Common myeloid progenitor, CD34-positive (primary cell): Measurements from ENCODE around the gene TRIM66.

Source experiments
- CTCF ChIA-PET: fragments of 350-600 bp; sonication (Branson Sonifier 250); formaldehyde crosslinking; loops from one replicate; lab custom pipeline; 2021; ENCODE audit warnings: antibody characterized with exemption; lab: Charles Lee
- POLR2A ChIA-PET: fragments of 350-600 bp; sonication (Branson Sonifier 250); formaldehyde crosslinking; loops from one replicate; lab custom pipeline; 2021; ENCODE audit warnings: antibody characterized with exemption; lab: Charles Lee
- DNase-seq, 3 donors: peaks; one replicate each; pipeline versions ENCODE4 v3.0.0 to v3.0.0-alpha.2; 2013
- H3K27ac ChIP-seq, 2 experiments: 1 replicate in 1 of 2; 2 replicates in 1 of 2; pipeline ENCODE4 v1.7.0; 2013; ENCODE audit warnings: inconsistent platforms in 2 of 2, low read length in 2 of 2, mild to moderate bottlenecking in 2 of 2, low read depth in 1 of 2, moderate library complexity in 1 of 2; ENCODE audit not compliant: severe bottlenecking in 2 of 2, insufficient read depth in 1 of 2, poor library complexity in 1 of 2
- H3K27me3 ChIP-seq, 5 experiments: replicated peaks in 2 of 5; 1 replicate in 3 of 5; 2 replicates in 2 of 5; pipeline versions ENCODE4 v1.6.1 to v1.7.0; 2013; ENCODE audit warnings: low read length in 4 of 5, mild to moderate bottlenecking in 2 of 5, moderate library complexity in 2 of 5, inconsistent platforms in 1 of 5; ENCODE audit not compliant: insufficient read depth in 5 of 5, control insufficient read depth in 4 of 5
- H3K36me3 ChIP-seq, 4 experiments: 1 replicate in 2 of 4; 2 replicates in 2 of 4; pipeline versions ENCODE4 v1.6.1 to v1.7.0; 2013; ENCODE audit warnings: low read length in 3 of 4, control low read depth in 1 of 4, mild to moderate bottlenecking in 1 of 4; ENCODE audit not compliant: control insufficient read depth in 4 of 4, insufficient read depth in 4 of 4
- H3K4me1 ChIP-seq, 4 experiments: 1 replicate in 3 of 4; 2 replicates in 1 of 4; pipeline versions ENCODE4 v1.6.1 to v1.7.1; 2013; ENCODE audit warnings: low read length in 3 of 4, mild to moderate bottlenecking in 3 of 4, control low read depth in 1 of 4, inconsistent platforms in 1 of 4, moderate library complexity in 1 of 4; ENCODE audit not compliant: control insufficient read depth in 4 of 4, insufficient read depth in 4 of 4; ENCODE audit errors: control extremely low read depth in 1 of 4
- H3K4me3 ChIP-seq, 7 experiments: 1 replicate in 4 of 7; 2 replicates in 3 of 7; pipeline versions ENCODE4 v1.5.1 to v1.7.0; 2013; ENCODE audit warnings: mild to moderate bottlenecking in 7 of 7, low read length in 6 of 7, moderate library complexity in 6 of 7, inconsistent platforms in 2 of 7, low read depth in 2 of 7, control low read depth in 1 of 7; ENCODE audit not compliant: insufficient read depth in 4 of 7, control insufficient read depth in 1 of 7; ENCODE audit errors: extremely low read depth in 1 of 7
- H3K9me3 ChIP-seq, 5 experiments: 1 replicate in 4 of 5; 2 replicates in 1 of 5; pipeline versions ENCODE4 v1.6.1 to v1.7.1; 2013; ENCODE audit warnings: low read length in 4 of 5, mild to moderate bottlenecking in 2 of 5, inconsistent platforms in 1 of 5, low read depth in 1 of 5, moderate library complexity in 1 of 5; ENCODE audit not compliant: control insufficient read depth in 4 of 5, insufficient read depth in 2 of 5; ENCODE audit errors: control extremely low read depth in 1 of 5
- WGBS: methylation state at CpG from one replicate; pipeline ENCODE4 v1.1.5; 2013; ENCODE audit not compliant: insufficient coverage; 5-methylcytosine and 5-hydroxymethylcytosine counted together

The TRIM66 gene

DNA sequence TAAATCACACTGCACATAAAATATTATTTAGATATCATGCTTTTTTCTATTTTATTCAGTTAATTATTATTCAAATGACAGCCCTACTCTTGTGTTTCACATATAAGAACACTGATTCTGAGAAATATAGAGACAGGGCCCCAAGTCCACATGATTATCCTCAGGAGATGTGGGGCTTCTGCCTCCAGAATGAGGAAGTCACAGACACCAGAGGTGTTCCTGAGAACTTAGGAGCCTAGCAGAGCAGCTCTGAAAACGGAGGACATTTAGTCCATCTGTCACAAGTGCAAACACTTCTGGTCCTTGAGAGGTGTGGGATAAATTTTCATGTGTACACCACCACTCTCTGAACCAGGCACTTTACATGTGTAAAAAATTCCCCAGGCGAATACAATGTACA is 26.2 kb downstream of the TRIM66 start:
- H3K4me3 ChIP-seq: no peak overlapping the region
- WGBS: 90% methylated on average over 2 of the region's 2 CpGs
- H3K9me3 ChIP-seq: no peaks in the 10 kb centered on the region
- peak in 1 of 3 donors; percentile 1 for DNase-seq
- H3K36me3 ChIP-seq: peaks cover 0 to 3% (median 0%) of the 10 kb centered on the region in 4 experiments
- H3K27me3 ChIP-seq: no peaks in the 10 kb centered on the region
- ChIA-PET POLR2A (no interaction called here), CTCF (interaction anchor here (1.0 kb wide), 1 partner anchor 18 kb away, joined by 3 read pairs; no protein-coding TSS in a partner anchor)
- no peak overlapping the region for H3K27ac ChIP-seq
- no peaks in the 10 kb centered on the region for H3K4me1 ChIP-seq

DNA sequence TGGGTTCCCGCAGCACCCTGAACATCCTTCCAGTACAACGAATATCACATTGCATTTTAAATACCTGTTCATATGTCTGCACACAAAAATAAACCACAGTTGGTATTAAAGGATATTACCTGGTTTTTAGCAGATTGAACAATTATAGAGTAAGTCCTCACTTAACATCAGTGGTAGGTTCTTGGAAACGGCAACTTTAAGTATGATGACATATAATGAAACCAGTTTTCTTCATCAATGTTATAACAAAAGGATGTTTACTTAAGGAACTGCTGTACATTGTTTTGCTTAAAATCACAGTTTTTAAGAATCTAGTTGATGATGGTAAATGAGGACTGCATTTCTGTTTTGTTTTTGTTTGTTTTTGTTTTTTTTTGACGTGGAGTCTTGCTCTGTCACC is 28.0 kb downstream of the TRIM66 start:
- CTCF ChIA-PET: no interaction called here

DNA sequence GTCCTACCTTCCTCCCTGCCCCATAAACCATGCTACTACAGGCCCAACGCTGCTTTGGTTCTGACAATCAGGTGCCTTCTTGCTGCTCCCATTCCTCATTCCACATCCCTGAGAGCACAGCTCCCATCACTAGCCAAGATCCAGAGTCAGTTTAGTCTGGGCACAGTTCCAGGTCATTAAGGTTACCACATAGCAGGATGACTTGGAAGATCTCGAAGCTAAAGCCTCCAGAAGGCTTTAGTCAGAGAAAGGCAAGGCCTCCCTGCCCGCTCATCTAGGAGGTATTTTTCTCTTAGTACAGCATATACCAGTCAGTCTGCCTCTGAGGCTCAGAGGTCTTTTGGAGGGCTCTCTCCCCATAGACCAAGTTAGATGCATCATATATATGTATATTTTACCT is 30.3 kb downstream of the TRIM66 start:
- POLR2A ChIA-PET: interaction anchor here (0.6 kb wide), 1 partner anchor 1883 kb away, joined by 3 read pairs; no protein-coding TSS in a partner anchor
- CTCF ChIA-PET: interaction anchor here (0.7 kb wide), 1 partner anchor 12 kb away, joined by 3 read pairs; no protein-coding TSS in a partner anchor
- Histone ChIP-seq H3K4me1 (no peaks in the 10 kb centered on the region), H3K36me3 (peaks cover 5 to 24% (median 14%) of the 10 kb centered on the region in 4 experiments), H3K9me3 (no peaks in the 10 kb centered on the region), H3K27me3 (no peaks in the 10 kb centered on the region), H3K27ac (no peak overlapping the region), H3K4me3 (no peak overlapping the region)
- WGBS: 90% methylated on average over 3 of the region's 3 CpGs
- DNase-seq: no peak

More for the DNA sequence above, 28.0 kb downstream of the TRIM66 start:
- Histone ChIP-seq H3K27ac (no peak overlapping the region), H3K9me3 (no peaks in the 10 kb centered on the region), H3K4me1 (no peaks in the 10 kb centered on the region), H3K36me3 (peaks cover 0 to 10% (median 3%) of the 10 kb centered on the region in 4 experiments), H3K27me3 (no peaks in the 10 kb centered on the region), H3K4me3 (no peak overlapping the region)
- WGBS: no CpG with 5 or more reads among the region's 4 CpGs
- DNase-seq: no peak
- POLR2A ChIA-PET: no interaction called here

DNA sequence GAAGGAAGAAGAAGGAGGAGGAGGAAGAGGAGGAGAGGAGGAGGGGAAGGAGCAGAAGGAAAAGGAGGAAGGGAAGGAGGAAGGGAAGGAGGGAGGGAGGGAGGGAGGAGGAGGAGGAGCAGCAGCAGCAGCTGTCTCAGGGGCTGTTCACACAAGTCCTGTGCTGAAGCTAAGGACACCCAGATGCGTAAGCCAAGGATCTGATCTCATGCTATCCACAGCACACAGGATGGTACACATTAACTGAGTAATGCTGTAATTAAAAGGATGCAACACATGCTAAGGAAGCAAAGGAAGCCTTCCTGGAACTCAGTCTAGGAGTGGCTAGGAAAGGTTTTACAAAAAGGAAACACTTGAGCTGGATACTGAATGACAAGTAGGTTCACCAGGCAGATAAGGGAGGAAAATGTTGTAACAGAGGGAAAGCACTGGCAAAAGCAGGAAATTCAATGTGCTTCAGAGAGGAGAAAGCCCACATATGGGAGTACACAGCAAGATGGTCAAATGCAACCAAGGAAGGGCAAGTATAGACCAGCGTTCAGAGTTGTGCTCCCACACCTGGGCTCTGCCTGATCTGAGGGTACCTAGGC is 32.0 kb downstream of the TRIM66 start:
- DNase-seq: no peak
- CTCF ChIA-PET: no interaction called here
- POLR2A ChIA-PET: no interaction called here
- Histone ChIP-seq H3K27ac (no peak overlapping the region), H3K36me3 (peaks cover 8 to 35% (median 20%) of the 10 kb centered on the region in 4 experiments), H3K4me1 (no peaks in the 10 kb centered on the region), H3K9me3 (no peaks in the 10 kb centered on the region), H3K27me3 (no peaks in the 10 kb centered on the region), H3K4me3 (no peak overlapping the region)
- WGBS: 100% methylated on average over 1 of the region's 2 CpGs

DNA sequence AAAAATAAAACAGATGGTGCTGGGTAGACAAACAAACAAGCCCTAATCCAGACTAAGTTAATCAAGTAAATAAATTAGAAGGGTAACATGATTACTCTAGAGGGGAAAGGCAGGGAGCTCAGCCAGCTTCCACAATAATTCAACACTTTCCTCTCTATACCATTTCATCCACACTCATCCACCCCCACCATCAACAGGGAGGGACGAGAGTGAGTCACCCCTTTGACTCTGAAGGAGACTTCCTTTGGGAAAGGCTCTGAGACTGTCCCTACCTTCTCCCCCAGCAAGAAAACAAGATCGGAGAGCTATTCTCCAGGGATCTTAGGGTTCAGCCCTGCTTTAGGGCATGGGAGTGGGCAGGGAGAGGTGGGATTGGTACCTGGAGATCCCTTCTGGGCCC is 33.1 kb downstream of the TRIM66 start:
- H3K4me1 ChIP-seq: no peaks in the 10 kb centered on the region
- POLR2A ChIA-PET: no interaction called here
- H3K9me3 ChIP-seq: no peaks in the 10 kb centered on the region
- H3K4me3 ChIP-seq: no peak overlapping the region
- no peak overlapping the region for H3K27ac ChIP-seq
- no peak for DNase-seq
- WGBS: 100% methylated on average over 2 of the region's 2 CpGs
- H3K27me3 ChIP-seq: no peaks in the 10 kb centered on the region
- peaks cover 10 to 45% (median 21%) of the 10 kb centered on the region in 4 experiments for H3K36me3 ChIP-seq
- CTCF ChIA-PET: interaction anchor here (0.7 kb wide), 1 partner anchor 954 kb away, joined by 3 read pairs; no protein-coding TSS in a partner anchor

DNA sequence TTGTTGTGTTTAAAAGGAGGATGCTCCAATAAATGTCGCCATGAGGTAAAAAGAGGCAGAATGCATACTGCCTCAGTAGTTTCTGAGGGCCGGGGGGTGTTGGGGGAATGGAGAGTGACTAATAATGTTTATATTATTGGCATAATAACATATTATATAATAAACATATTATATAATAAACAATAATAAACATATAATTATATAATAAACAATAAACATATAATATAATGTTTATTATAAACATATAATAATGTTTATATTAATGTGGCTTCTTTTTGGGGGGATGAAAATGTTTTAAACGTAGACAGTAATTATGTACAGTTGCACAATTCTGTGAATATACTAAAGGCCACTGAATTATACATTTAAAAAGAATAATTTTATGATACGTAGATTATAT is 35.6 kb downstream of the TRIM66 start:
- ChIA-PET CTCF (no interaction called here), POLR2A (no interaction called here)
- Histone ChIP-seq H3K27ac (no peak overlapping the region), H3K36me3 (peaks cover 10 to 60% (median 28%) of the 10 kb centered on the region in 4 experiments), H3K9me3 (no peaks in the 10 kb centered on the region), H3K4me1 (no peaks in the 10 kb centered on the region), H3K27me3 (no peaks in the 10 kb centered on the region), H3K4me3 (no peak overlapping the region)
- no CpG with 5 or more reads among the region's 4 CpGs for WGBS
- no peak for DNase-seq

DNA sequence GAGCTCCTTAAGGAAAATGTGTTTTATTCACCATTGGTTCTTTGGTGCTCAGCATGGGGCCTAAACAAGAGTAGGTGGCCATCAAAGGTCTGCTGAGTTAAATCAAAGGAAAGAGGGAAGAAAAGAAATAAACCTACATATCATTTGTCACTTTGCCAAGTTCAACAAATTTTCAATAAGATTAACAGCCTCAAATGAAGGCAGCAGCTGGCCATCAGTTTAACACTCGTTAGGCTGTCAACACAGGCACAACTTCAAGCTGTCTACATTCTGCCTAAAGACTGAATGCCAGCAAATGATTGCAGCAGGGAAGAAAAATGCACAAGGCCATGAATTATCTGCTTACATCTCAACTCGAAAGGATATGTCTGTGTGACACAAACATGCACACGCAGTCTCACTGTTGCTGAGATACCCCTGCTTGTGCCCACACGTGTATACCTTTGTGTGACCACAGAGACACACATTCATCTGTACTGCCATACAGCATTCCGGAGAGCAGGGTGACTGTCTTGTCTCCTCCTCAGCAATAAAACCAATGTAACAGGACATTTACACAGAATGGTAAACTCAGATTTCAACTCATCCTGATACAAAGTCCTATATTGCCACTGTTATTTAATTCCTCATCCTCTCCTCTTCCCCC is 40.1 kb downstream of the TRIM66 start:
- Histone ChIP-seq H3K9me3 (no peaks in the 10 kb centered on the region), H3K27ac (no peak overlapping the region), H3K27me3 (no peaks in the 10 kb centered on the region), H3K4me1 (no peaks in the 10 kb centered on the region), H3K4me3 (no peak overlapping the region), H3K36me3 (peaks cover 10 to 59% (median 33%) of the 10 kb centered on the region in 4 experiments)
- 97% methylated on average over 5 of the region's 5 CpGs for WGBS
- POLR2A ChIA-PET: interaction anchor here (0.7 kb wide), 1 partner anchor 40 kb away, joined by 3 read pairs; the partner anchor contains the start of gene RPL27A
- DNase-seq: no peak
- CTCF ChIA-PET: no interaction called here
